Endothelial cell of umbilical vein (primary cell): ENCODE data around the gene ARID1B. TPM values are rescaled to one million over a fixed set of nuclear protein-coding genes. Genes with fewer than 3 reads are reported as not detected.

Experiments used
- BruUV-seq: library from RNA; stranded (reverse); fragments of 400-500 nt; replicated peaks from 2 replicates; lab custom pipeline; 2021; lab: Mats Ljungman, UMichigan
- CTCF ChIA-PET: fragments of 300-600, 350-600 bp; sonication (Branson Sonifier 250); formaldehyde crosslinking; loops from one replicate; lab custom pipeline; 2021; ENCODE audit warnings: antibody characterized with exemption, inconsistent platforms; lab: Charles Lee
- POLR2A ChIA-PET: fragments of 300-600, 350-600 bp; sonication (Branson Sonifier 250); formaldehyde crosslinking; loops from one replicate; lab custom pipeline; 2021; ENCODE audit warnings: antibody characterized with exemption, inconsistent platforms; lab: Charles Lee
- DNase-seq: peaks from one replicate; pipeline ENCODE4 v3.0.0-alpha.2; 2011; ENCODE audit warnings: low read depth, low spot score
- FAIRE-seq: peaks from 2 replicates; lab custom pipeline; 2011; peaks lifted over from hg19 to GRCh38; lab: Jason Lieb, UNC
- H2AFZ ChIP-seq: 2 replicates; pipeline ENCODE4 v1.6.0; 2012; ENCODE audit warnings: low read depth, low read length, control low read depth, inconsistent platforms
- H3K27ac ChIP-seq: 2 replicates; pipeline ENCODE4 v1.5.1; 2011; ENCODE audit warnings: low read depth, mild to moderate bottlenecking, control low read depth, low read length, moderate library complexity; ENCODE audit not compliant: insufficient read depth
- H3K27me3 ChIP-seq, 2 experiments: 2 replicates each; pipeline versions ENCODE4 v1.6.0 to v1.6.1; 2011; ENCODE audit warnings: low read length in 2 of 2, mixed read lengths in 1 of 2; ENCODE audit not compliant: control insufficient read depth in 2 of 2, insufficient read depth in 2 of 2
- H3K36me3 ChIP-seq, 2 experiments: 2 replicates in 1 of 2; 3 replicates in 1 of 2; pipeline ENCODE4 v1.5.1; 2011; ENCODE audit warnings: low read length in 2 of 2, mild to moderate bottlenecking in 1 of 2, moderate library complexity in 1 of 2; ENCODE audit not compliant: control insufficient read depth in 2 of 2, insufficient read depth in 2 of 2; ENCODE audit errors: extremely low read depth in 1 of 2
- H3K4me1 ChIP-seq: 3 replicates; pipeline ENCODE4 v1.5.1; 2011; ENCODE audit warnings: mild to moderate bottlenecking, low read length; ENCODE audit not compliant: control insufficient read depth, insufficient read depth; ENCODE audit errors: extremely low read depth
- H3K4me2 ChIP-seq: 2 replicates; pipeline ENCODE4 v1.6.1; 2011; ENCODE audit warnings: low read length, control low read depth, mixed read lengths; ENCODE audit not compliant: insufficient read depth
- H3K4me3 ChIP-seq, 3 experiments: fragments of 200-600 bp in 1 of 3; sonication (generic), shearing (Covaris generic) in 1 of 3; replicated peaks in 1 of 3; 2 replicates each; pipeline ENCODE4 v1.5.1; 2011 to 2016; ENCODE audit warnings: control low read depth in 3 of 3, low read length in 3 of 3, mild to moderate bottlenecking in 2 of 3, inconsistent platforms in 1 of 3, low read depth in 1 of 3, moderate library complexity in 1 of 3; ENCODE audit not compliant: insufficient read depth in 1 of 3
- H3K79me2 ChIP-seq: 2 replicates; pipeline ENCODE4 v1.6.0; 2012; ENCODE audit warnings: low read length, inconsistent platforms; ENCODE audit not compliant: control insufficient read depth, insufficient read depth
- H3K9ac ChIP-seq: replicated peaks from 2 replicates; pipeline ENCODE3; 2011; ENCODE audit warnings: low read length, control low read depth; ENCODE audit not compliant: insufficient read depth; ENCODE audit errors: extremely low read depth
- H3K9me1 ChIP-seq: replicated peaks from 3 replicates; pipeline ENCODE4 v1.6.0; 2011; ENCODE audit warnings: mild to moderate bottlenecking, low read length; ENCODE audit not compliant: control insufficient read depth, insufficient read depth; ENCODE audit errors: extremely low read depth
- H3K9me3 ChIP-seq: replicated peaks from 2 replicates; pipeline ENCODE4 v1.5.1; 2012; ENCODE audit warnings: low read length, inconsistent platforms; ENCODE audit not compliant: control insufficient read depth, insufficient read depth
- H4K20me1 ChIP-seq: replicated peaks from 2 replicates; pipeline ENCODE3; 2011; ENCODE audit warnings: mild to moderate bottlenecking, low read length; ENCODE audit not compliant: control insufficient read depth, insufficient read depth; ENCODE audit errors: extremely low read depth
- CTCF ChIP-seq, 2 donors: IDR thresholded peaks; 1 replicate in 1 of 2; 2 replicates in 1 of 2; pipeline ENCODE4 v1.5.1; 2011; ENCODE audit warnings: low read length in 2 of 2, mild to moderate bottlenecking in 2 of 2, moderate library complexity in 2 of 2, control low read depth in 1 of 2, inconsistent platforms in 1 of 2, low read depth in 1 of 2; ENCODE audit not compliant: insufficient read depth in 1 of 2; ENCODE audit errors: extremely low read depth in 1 of 2
- EZH2 ChIP-seq: IDR thresholded peaks from 2 replicates; pipeline ENCODE4 v1.6.1; 2012; ENCODE audit warnings: borderline replicate concordance, low read depth, mild to moderate bottlenecking, moderate library complexity, low read length, inconsistent platforms; ENCODE audit not compliant: severe bottlenecking
- FOS ChIP-seq: IDR thresholded peaks from 2 replicates; pipeline ENCODE4 v1.6.1; 2011; ENCODE audit warnings: mild to moderate bottlenecking, low read length, moderate library complexity, borderline replicate concordance; ENCODE audit not compliant: insufficient read depth
- GATA2 ChIP-seq: IDR thresholded peaks from 2 replicates; pipeline ENCODE4 v1.7.0; 2011; ENCODE audit warnings: low read depth, mild to moderate bottlenecking, moderate library complexity, mixed read lengths, low read length; ENCODE audit not compliant: insufficient read length, insufficient read depth
- JUN ChIP-seq: IDR thresholded peaks from 2 replicates; pipeline ENCODE4 v1.6.1; 2011; ENCODE audit warnings: borderline replicate concordance, low read depth; ENCODE audit not compliant: insufficient read length, insufficient read depth
- MAX ChIP-seq: IDR thresholded peaks from 2 replicates; pipeline ENCODE4 v1.6.1; 2011; ENCODE audit not compliant: insufficient read depth, insufficient read length
- MYC ChIP-seq: IDR thresholded peaks from one replicate; pipeline ENCODE4 v1.6.1; 2011; ENCODE audit warnings: mild to moderate bottlenecking, low read depth, low read length
- POLR2A ChIP-seq: IDR thresholded peaks from 2 replicates; pipeline ENCODE4 v1.6.1; 2012; ENCODE audit warnings: low read depth, mild to moderate bottlenecking, control low read depth, low read length
- POLR2AphosphoS5 ChIP-seq: IDR thresholded peaks from 2 replicates; pipeline ENCODE4 v1.6.1; 2012; ENCODE audit warnings: low read depth, mild to moderate bottlenecking, control low read depth, low read length, moderate library complexity; ENCODE audit not compliant: insufficient read depth
- dilution Hi-C: fragments of 300-500 bp; cut with MboI; formaldehyde crosslinking; loops from one replicate; pipeline ENCODE4 v1.15.0; 2019; ENCODE audit warnings: low sequenced_read_pairs; ENCODE audit not compliant: extremely low pct_ligation_motif_present
- intact Hi-C: fragments of 100-400 bp; cut with micrococcal nuclease; formaldehyde crosslinking; loops from one replicate; pipeline ENCODE4 v1.10.0; 2022
- polyA plus RNA-seq, 4 experiments: library from polyadenylated mRNA; depleted of rRNA in 3 of 4; stranded (reverse) in 3 of 4; unstranded in 1 of 4; fragments of >200 nt; gene quantifications; 2 replicates each; pipeline versions ENCODE4 v1.2.1 to v1.2.3, GENCODE V29; 2011 to 2012; ENCODE audit warnings: missing spikeins in 1 of 4
- total RNA-seq: library from RNA; stranded (reverse); gene quantifications from 2 replicates; pipeline ENCODE4 v1.2.3, GENCODE V29; 2021

The ARID1B gene
- total and polyA plus RNA-seq, 2 donors (not counting 3 experiments of a cell fraction or from before 2014, with no cell fraction given), result 21.8 to 89.5 TPM

- FAIRE-seq (no peak), DNase-seq (no peak)
- ChIA-PET POLR2A (no interaction called here), CTCF (no interaction called here)
- Histone ChIP-seq H3K79me2 (no peaks in the 10 kb centered on the region), H3K9me3 (no peaks in the 10 kb centered on the region), H2AFZ (no peak overlapping the region), H3K4me1 (no peaks in the 10 kb centered on the region), H4K20me1 (no peaks in the 10 kb centered on the region), H3K9me1 (no peaks in the 10 kb centered on the region), H3K4me2 (no peak overlapping the region), H3K36me3 (no peaks in the 10 kb centered on the region), H3K4me3 (no peak overlapping the region), H3K9ac (no peak overlapping the region), H3K27me3 (peaks cover 0 to 2% of the 10 kb centered on the region in 2 experiments), H3K27ac (no peak overlapping the region)
- intact Hi-C loops, result no loop called here
- TF ChIP-seq EZH2, result no peak
- TF ChIP-seq GATA2, result no peak
- no peak for TF ChIP-seq FOS
- TF ChIP-seq MAX, result no peak
- no peak for TF ChIP-seq JUN
- TF ChIP-seq POLR2AphosphoS5, result no peak
- TF ChIP-seq MYC, result no peak
- no peak for TF ChIP-seq CTCF (IDR thresholded peaks at IDR 0.05; ENCODE audit: extremely low read depth in 1 of 2, insufficient read depth in 1 of 2, low read depth in 1 of 2, low read length in 2 of 2)
- TF ChIP-seq POLR2A, result no peak
- BruUV-seq, result no TSS peak
- dilution Hi-C loops, result no loop called here
Measured at GRCh38 chr6:156756630-156757610, 20.3 kb upstream of the ARID1B start.
